GM21447 (cell line): Measurements from ENCODE around the gene ATRNL1.
"Not testable (repeated sequence)": the region's sequence is repeated elsewhere in the genome, so short reads cannot be mapped to it uniquely, and the experiment has no call there.

Experiments used
- ATAC-seq: cut with Tn5 transposase; IDR thresholded peaks from one replicate; pipeline ENCODE4 v1.9.1; 2021; ENCODE audit not compliant: unreplicated experiment

Gene ATRNL1

DNA sequence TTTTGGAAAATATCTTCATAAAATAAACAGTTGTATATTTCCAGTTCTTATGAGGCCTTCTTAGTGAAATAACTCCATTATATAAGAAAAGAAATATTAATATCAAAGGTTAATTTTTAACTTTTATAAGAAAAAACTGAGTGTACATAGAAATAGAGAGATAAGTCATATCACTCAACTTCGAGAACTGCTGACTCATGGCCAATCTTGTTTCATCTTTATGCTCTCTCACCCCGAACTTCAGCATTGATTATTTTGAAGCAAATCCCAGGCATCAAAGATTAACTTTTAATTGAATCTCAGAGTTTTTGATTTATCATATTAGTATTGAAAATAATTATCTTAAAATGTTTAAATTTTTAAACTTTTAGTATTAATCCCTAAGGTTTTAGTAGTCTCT lies 652.8 kb downstream of the ATRNL1 start:
- no peak for ATAC-seq

- ATAC-seq, result no peak
Observed at GRCh38 chr10:115747811-115748210, 654.6 kb downstream of the ATRNL1 start.

DNA sequence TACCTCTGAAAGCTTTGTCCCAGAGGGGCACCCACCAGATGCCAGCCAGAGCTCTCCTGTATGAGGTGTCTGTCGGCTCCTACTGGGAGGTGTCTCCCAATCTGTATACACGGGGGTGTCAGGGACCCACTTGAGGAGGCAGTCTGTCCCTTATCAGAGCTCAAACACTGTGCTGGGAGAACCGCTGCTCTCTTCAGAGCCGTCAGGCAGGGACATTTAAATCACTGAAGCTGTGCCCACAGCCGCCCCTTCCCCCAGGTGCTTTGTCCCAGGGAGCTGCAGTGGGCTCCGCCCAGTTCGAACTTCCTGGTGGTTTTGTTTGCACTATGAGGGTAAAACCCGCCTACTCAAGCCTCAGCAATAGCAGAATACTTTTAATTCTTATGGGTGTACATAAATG lies 665.3 kb downstream of the ATRNL1 start:
- not testable (repeated sequence) for ATAC-seq

DNA sequence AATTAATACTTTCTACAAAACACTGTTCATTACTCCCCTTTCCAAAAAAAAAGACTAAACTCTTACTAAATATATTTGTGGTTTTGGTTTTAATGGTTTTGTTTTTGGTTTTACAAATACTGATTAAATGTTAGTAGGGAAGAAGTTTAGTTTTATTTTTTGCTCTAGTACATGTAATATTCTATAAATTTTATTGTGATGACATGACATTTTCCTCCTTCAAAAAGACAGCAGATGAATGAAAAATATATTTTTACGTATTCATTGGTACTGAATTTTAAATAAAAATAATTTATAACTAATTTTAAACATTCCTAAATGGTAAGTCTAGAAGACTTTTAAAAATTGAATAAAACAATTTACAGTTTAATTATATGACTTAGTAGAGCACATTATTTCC lies 667.0 kb downstream of the ATRNL1 start:
- ATAC-seq, result no peak

DNA sequence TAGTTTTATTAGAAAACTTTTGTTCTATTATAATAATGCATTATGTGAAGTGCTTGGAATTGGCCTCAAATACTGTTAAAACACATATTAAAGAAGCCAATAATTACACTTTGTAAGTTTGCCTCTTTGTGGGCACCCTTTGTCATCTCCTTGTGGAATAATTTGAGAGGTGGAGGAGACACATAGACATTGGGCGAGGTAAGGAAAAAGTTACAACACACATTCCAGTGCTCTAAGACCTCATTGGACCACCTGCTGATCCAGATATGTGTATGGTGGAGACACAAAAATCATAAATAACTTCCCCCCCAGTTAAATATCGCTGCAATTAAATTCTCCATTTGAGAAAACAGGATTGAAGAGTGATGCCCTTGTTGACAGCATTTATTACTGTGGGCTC lies 668.0 kb downstream of the ATRNL1 start:
- ATAC-seq, result no peak

DNA sequence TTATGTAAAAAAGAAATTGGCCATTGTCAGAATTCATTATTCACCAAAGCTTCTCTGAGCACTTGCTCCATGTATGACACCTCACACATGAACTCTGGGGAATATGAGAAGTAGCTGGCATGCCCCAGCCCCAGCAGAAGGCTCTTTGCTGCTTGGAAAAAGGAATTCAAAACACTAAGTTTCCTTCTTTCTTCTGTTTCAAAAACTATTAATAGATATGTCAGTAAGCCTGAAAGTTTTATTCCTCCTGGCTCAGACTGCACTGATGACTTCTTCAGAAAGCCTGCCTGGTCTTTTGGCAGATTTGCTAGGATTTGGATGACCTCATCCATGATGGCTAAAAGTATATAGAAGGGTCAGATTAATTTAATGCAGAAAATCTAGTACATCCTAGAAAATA lies 668.9 kb downstream of the ATRNL1 start:
- no peak for ATAC-seq

- ATAC-seq, result no peak
Observed at GRCh38 chr10:115771755-115772154, 678.6 kb downstream of the ATRNL1 start.

GRCh38 chr10:115772606-115773005 lies 679.4 kb downstream of the ATRNL1 start:
- ATAC-seq, result no peak

DNA sequence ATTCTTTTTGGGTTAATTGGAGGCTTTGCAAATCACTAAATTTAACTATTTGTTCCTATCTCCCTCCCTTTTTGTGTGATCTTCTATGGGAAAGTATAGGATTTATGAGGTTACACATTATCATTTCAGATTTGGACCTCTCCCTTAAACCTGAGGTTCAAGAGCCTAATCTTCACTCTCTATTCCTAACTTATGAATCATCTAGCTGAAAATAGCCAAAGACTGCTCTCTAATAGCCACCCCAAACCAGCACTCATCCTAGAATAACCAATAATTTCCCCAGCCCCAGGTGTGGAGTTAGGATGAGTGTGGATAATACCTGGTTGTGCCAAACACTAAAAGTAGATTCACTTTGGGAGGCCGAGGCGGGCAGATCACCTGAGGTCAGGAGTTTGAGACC lies 680.7 kb downstream of the ATRNL1 start:
- ATAC-seq, result no peak

DNA sequence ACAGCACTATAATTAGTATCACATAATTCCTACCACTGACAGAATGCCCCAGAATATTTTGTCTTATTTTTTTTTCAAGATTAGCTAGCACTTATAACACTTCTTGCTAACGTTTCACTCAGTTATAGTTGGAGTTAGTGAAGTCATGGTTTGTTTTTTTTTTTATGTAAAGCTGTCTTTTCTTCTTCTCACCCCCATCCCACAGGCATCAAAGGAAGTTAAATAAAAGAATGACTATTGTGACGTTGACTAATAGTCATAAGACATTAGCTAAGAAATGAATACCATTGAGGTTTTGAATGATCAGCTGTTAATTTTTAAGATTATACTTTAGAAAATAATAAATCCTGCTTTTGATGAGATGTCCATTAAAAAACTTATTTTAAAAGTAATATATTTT lies 681.6 kb downstream of the ATRNL1 start:
- ATAC-seq, result no peak

DNA sequence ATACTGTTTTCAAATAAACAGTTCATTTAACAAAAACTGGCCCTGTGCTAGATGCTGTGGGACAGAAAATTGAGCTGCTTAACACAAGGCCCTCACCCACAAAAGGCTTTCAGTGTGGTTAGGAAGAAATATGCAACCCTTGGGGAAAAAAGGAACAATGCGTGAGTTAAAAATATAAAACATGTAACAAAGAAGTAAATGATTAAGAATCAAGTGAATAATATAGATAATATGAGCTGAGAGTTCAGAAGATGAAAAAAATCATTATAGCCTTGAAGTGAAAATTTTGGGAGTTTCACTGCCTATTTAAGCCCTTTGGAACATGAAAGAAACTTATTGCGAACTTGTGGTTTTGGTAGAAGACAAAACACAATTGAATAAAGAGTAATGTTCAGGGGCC lies 684.5 kb downstream of the ATRNL1 start:
- ATAC-seq, result no peak

GRCh38 chr10:115790220-115790619 lies 697.1 kb downstream of the ATRNL1 start:
- no peak for ATAC-seq

GRCh38 chr10:115795964-115796363 lies 702.8 kb downstream of the ATRNL1 start:
- no peak for ATAC-seq

DNA sequence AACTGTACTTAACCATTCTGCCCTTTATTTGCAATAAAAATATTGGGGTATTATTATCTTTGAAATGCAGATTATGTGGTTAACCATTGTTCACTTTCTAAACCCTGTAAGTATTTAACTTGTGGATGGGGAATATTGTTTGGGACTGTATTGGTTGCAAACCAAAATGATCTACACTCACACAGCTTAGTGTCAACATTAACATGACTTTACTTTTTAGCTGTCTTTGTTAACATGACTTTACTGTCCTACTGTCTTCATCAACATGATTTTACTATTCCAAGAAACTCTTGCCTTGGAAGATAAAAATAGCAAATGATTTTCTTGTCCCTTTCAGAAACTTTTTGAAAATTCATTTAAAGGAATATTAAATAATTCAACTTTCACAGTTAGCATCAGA lies 708.3 kb downstream of the ATRNL1 start:
- ATAC-seq, result no peak

DNA sequence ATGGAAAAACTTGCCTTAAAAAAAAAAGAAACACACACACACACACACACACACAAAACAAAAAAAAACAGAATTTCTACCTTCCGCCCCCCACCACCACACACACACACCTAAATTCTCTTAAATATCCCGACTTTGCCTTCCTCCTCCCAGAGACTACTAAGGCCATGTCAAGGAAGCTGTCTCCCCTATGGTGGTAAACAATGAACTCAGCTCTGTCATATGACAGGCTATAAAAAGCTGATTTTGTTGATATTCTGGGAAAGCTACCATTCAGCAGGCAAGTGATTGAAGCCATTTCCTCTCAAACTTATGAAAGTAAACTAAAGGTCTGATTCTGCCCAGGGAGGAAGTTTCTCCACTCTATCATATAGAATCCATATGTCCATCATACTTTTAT lies 708.8 kb downstream of the ATRNL1 start:
- ATAC-seq, result no peak

DNA sequence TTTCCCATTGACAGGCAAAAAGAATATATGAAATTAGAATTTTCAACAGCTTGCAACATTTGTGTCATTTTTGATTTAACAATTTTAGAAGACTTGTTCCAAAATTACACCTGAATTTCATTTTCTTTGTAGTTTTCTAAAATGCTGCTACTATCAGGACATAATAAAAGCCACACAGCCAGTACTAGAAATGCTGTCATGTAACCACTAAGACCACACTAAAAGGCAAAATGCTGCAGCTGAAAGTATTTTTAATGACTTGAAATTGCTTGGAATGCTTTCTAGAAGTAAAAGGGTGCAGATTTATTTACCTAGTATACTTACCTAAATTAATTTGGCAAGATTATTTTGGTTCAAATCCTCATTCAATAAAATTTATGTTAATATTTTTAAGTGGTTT lies 709.7 kb downstream of the ATRNL1 start:
- ATAC-seq, result no peak

DNA sequence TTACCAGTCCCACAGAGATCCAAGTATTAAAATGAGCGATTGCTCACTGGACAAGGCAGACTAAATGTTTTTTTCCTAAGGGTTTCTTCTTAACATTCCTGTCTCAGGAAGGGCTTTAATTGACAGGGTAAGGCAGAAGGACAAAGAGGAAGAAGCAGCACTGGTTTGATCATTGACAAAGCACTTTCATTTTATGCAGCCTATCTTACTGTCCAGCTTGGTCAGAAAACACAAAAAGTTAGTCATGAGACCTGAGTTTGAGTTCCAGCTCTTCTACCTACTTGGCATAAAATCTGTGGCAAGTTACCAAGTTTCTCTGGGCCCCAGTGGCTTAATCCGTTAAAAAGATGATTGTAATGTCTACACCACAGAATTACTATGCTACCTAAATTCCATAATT lies 721.4 kb downstream of the ATRNL1 start:
- ATAC-seq, result no peak

DNA sequence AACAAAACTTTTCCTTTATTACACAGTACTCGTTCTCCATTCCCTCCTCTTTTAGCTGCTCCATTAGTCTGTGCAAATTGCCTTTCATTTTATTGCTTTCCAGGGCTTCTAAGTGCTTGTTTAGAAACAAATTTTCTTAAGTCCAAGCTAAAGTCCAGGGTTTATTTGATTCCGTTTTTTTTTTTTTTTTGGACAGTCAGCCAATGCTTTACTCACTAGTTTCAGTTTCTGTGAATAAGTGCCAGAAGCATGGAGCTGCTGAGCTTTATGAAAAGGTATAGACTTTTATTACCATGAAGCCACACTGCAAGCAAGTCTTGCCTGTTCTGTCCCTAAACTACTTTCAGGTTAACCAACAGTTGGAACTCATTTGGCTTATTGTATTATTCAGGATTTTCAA lies 724.8 kb downstream of the ATRNL1 start:
- no peak for ATAC-seq

DNA sequence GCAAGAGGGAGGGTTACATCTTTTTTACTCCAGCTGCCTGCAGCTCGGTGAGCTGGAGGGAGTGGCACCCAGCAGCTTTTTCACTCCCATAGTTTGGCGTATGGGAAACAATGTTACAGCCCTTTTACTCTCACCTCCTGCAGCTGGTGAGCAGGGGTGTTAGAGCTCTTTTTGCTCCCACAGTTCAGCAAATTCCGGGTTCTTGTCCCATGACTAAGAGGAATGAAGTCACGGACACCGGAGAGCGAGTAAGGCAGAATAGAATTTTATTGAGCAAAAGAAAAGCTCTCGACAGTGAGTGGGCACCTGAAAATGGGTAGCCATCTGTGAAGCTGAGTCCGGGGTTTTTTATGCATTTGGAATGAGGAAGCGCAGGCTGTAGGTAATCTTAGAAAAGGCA lies 733.2 kb downstream of the ATRNL1 start:
- ATAC-seq, result no peak

DNA sequence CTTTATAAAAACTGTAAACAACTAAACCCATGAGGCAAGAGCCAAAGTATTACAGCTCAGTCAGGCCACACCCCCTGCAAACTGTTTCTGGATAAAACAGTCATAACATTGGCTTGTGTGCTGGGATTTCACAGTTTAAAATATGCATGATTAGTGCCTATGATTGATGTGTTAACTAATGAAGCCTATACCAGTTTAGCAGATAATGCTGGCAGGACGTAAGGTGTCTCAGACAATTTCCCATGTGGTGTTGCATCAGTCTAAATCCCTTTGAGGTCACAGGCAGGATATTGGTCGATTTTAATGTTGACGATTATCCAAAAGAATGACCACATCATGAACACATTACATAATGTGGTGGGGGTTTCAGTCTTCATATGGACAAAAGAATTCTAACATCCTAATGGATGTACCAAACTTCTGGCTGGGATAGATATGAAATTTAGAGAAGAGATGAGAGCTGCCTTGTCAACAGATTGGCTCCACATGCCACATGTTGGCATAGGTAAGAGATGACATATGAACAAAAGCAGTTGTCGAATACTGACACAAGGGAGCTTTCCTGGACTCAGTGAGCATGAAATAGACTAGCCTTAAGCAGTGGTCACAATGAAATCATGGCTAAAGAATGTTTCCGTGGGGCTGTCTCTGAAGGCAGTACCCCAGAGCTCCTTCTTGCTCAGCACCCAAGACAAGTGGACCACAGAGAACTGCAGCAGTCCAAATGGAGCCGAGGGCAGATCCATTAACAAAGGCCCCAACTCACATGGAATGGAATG lies 734.3 kb downstream of the ATRNL1 start:
- no peak for ATAC-seq

GRCh38 chr10:115828182-115828581 lies 735.0 kb downstream of the ATRNL1 start:
- ATAC-seq, result not testable (repeated sequence)

DNA sequence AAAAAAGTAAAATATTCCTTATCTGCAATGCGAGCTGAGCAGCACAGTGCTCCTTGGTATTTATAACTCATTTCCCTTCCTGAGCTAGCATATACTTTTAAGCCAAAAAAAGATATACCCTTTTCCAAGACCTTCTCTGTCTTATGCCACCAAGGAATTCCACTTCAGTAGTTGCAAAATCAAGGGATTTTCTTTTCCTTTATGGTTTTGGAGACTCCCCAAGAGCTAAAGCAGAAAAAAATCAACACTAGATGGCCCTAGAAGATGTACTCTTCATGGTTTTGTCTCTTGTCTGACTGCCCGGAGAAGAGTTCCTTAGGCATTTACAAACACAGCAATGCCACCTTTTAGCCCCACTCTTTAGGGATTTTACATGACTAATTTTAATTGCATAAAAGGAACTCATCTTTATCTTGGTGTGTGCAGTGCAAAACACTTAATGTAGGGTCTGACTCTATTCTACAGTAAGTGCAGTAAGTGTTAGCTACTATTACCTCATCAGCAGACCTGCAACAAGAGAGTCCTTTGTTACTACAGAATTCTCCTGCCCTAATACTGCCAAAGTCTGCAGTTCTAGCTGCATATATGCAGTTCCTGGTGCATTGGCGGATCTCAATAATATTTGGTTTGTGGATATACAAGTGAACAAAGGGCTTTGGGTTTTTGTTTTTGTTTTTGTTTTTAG lies 736.5 kb downstream of the ATRNL1 start:
- no peak for ATAC-seq
